IPS-18a (cell line): ENCODE results near the gene ZBTB20.

Source experiments
- H3K27ac ChIP-seq: one replicate; pipeline ENCODE4 v1.5.1; 2013; ENCODE audit warnings: low read length
- H3K27me3 ChIP-seq: one replicate; pipeline ENCODE4 v1.6.1; 2013; ENCODE audit warnings: mild to moderate bottlenecking, low read length; ENCODE audit not compliant: control insufficient read depth, insufficient read depth
- H3K36me3 ChIP-seq: one replicate; pipeline ENCODE4 v1.6.1; 2013; ENCODE audit warnings: low read depth, low read length; ENCODE audit not compliant: control insufficient read depth
- H3K4me1 ChIP-seq: one replicate; pipeline ENCODE4 v1.6.1; 2013; ENCODE audit warnings: low read depth, low read length; ENCODE audit not compliant: control insufficient read depth
- H3K4me3 ChIP-seq: one replicate; pipeline ENCODE4 v1.5.1; 2013; ENCODE audit warnings: low read length
- H3K9ac ChIP-seq: one replicate; pipeline ENCODE4 v1.6.1; 2013; ENCODE audit warnings: mild to moderate bottlenecking, low read length, moderate library complexity
- H3K9me3 ChIP-seq: one replicate; pipeline ENCODE4 v1.6.1; 2013; ENCODE audit warnings: low read depth, low read length; ENCODE audit not compliant: control insufficient read depth

ZBTB20 gene

DNA sequence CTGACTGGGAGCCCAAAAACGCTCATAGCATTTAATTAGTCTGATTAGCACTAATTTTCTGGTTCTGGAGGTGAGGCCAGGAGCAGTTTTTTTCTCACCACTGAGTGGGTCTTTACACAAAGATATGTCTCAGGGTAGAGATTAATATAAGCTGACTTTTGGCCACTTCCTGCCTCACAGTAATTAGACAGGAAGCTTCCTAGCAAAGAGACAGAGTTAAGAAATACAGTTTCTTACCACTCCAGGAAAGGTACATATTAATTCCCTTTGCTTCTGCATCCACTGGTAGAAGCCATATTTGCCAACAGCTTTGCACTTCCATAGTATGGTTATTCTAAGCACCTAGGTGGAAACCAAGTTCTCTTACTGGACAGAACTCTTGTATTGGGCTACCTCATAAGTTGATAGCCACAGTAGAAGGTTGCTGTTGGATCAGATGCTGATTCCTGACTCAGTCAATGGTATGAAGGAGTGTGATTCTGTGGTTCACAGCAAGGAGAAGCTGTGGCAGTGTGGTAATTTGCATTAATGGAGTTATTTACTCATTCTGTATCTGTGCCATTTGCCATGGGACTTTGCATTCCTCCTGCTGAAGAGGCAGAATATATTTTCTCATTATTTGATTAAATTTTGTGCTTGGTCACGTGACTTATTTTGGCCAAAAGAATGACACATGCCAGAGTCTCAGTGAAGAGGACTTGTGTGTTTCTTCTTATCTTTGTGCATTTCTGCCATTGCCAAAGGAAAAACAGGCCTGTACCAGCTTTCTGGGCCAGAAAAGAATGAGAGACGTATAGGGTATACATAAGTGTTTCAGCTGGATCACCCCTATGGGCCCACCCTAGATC is 17.5 kb upstream of the ZBTB20 start:
- H3K27me3 ChIP-seq, result no peaks in the 10 kb centered on the region
- no peak overlapping the region for H3K27ac ChIP-seq
- H3K9ac ChIP-seq, result no peak overlapping the region
- peaks cover 5% of the 10 kb centered on the region for H3K4me1 ChIP-seq
- H3K9me3 ChIP-seq, result no peaks in the 10 kb centered on the region
- no peak overlapping the region for H3K4me3 ChIP-seq
- H3K36me3 ChIP-seq, result no peaks in the 10 kb centered on the region

- Histone ChIP-seq H3K4me3 (no peak overlapping the region), H3K9me3 (peaks cover 5% of the 10 kb centered on the region), H3K4me1 (peaks cover 5% of the 10 kb centered on the region), H3K27me3 (no peaks in the 10 kb centered on the region), H3K36me3 (no peaks in the 10 kb centered on the region), H3K9ac (no peak overlapping the region), H3K27ac (no peak overlapping the region)
Measured at GRCh38 chr3:115162759-115163158, 15.7 kb upstream of the ZBTB20 start.

DNA sequence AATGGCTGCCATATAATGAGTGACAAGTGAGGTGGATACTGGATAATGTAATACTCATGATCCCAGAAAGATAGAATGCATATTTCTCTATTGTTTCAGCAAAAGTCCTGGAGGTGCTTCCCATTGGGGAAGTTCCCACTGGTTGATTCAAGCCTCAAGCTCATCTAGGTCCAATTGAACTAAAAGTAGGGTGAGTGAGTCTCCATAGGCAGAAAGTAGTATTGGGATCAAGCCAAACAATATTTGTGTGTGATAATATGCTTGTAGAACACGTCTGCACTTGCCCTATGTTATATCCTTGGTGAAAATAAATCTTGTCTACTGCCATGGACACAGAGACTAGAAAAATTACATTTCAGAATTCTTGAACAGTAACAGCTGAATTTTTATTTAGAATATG is 14.8 kb upstream of the ZBTB20 start:
- Histone ChIP-seq H3K27me3 (no peaks in the 10 kb centered on the region), H3K36me3 (no peaks in the 10 kb centered on the region), H3K4me1 (peaks cover 5% of the 10 kb centered on the region), H3K27ac (no peak overlapping the region), H3K9me3 (peaks cover 5% of the 10 kb centered on the region), H3K4me3 (no peak overlapping the region), H3K9ac (no peak overlapping the region)

DNA sequence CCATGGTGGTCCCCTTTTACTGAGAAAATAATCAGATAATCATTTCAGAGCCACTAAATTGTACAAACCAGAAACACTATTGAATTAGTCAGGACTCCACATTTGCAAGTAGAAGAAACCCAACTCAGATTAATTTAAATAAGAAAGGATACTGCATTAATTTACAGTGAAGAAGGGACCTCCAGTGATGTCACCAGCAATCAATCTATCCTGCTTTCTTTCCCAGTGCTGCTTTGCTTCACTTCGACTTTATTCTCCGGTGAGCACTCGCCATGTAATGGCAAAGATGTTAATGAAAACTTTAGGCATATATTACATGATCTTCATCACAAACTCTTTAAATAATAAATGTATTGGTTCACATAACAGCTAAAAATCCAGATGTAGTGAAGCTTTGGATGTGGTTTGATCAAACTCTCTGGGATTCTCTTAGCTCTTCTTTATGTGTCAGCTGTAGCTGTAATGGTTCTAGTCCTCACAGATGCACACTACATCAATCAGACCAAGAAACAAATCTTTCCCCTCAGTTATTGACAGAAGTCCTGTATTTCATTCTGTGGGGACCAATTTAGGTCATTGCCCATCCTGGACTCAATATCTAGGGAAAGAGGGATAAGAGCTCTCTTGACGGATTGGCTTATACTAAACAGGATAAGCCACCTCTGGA is 14.2 kb upstream of the ZBTB20 start:
- Histone ChIP-seq H3K9me3 (peaks cover 5% of the 10 kb centered on the region), H3K27ac (no peak overlapping the region), H3K9ac (no peak overlapping the region), H3K27me3 (no peaks in the 10 kb centered on the region), H3K36me3 (no peaks in the 10 kb centered on the region), H3K4me1 (peaks cover 5% of the 10 kb centered on the region), H3K4me3 (no peak overlapping the region)

- Histone ChIP-seq H3K9ac (no peak overlapping the region), H3K4me1 (peaks cover 10% of the 10 kb centered on the region), H3K9me3 (peaks cover 5% of the 10 kb centered on the region), H3K27me3 (no peaks in the 10 kb centered on the region), H3K4me3 (no peak overlapping the region), H3K36me3 (no peaks in the 10 kb centered on the region), H3K27ac (no peak overlapping the region)
Measured at GRCh38 chr3:115160295-115160694, 13.2 kb upstream of the ZBTB20 start.

DNA sequence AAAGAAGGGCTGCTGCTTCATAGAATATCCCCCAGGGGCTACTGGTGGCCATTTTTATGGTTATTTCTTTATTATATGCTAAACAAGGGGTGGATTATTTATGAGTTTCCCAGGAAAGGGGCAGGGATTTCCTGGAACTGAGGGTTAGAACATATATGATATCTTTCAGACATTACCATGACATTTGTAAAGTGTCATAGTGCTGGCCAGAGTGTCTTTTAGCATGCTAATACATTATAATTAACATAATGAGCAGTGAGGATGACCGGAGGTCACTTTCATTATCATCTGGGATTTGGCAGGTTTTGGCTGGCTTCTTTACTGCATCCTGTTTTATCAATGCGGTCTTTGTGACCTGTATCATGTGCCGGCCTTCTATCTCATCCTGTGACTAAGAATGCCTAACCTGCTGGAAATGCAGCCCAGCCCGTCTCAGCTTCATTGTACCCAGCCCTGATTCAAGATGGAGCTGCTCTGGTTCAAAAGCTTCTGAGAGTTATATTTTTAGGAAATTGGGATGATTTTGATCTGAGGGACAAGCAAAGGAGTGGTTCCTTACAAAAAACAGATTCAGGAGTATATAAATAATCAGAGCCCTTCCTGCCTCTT is 9.1 kb upstream of the ZBTB20 start:
- peaks cover 9% of the 10 kb centered on the region for H3K4me1 ChIP-seq
- H3K27me3 ChIP-seq, result no peaks in the 10 kb centered on the region
- H3K36me3 ChIP-seq, result no peaks in the 10 kb centered on the region
- H3K27ac ChIP-seq, result no peak overlapping the region
- no peak overlapping the region for H3K4me3 ChIP-seq
- peaks cover 5% of the 10 kb centered on the region for H3K9me3 ChIP-seq
- no peak overlapping the region for H3K9ac ChIP-seq

DNA sequence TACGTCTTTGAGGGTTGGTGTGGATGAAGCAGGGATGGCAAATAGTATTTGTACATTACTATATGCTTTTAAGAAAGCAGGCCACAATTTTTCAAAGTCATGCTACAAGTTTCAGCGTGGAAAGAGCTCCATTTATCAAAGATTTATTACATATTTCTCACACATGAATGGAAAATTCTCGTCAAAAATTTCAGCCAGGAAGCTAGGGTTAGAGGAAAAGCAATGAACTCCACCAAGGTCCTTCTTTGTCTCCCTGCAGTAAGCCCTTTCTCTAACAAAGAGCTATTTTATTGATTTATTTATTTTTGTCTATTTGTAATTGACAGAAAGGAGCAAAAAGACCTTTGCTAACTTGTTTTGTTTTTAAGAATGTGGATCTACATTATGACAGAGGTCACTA is 7.5 kb upstream of the ZBTB20 start:
- H3K9me3 ChIP-seq, result peaks cover 5% of the 10 kb centered on the region
- no peaks in the 10 kb centered on the region for H3K27me3 ChIP-seq
- H3K4me1 ChIP-seq, result peaks cover 5% of the 10 kb centered on the region
- H3K9ac ChIP-seq, result no peak overlapping the region
- H3K4me3 ChIP-seq, result no peak overlapping the region
- H3K36me3 ChIP-seq, result no peaks in the 10 kb centered on the region
- H3K27ac ChIP-seq, result no peak overlapping the region

DNA sequence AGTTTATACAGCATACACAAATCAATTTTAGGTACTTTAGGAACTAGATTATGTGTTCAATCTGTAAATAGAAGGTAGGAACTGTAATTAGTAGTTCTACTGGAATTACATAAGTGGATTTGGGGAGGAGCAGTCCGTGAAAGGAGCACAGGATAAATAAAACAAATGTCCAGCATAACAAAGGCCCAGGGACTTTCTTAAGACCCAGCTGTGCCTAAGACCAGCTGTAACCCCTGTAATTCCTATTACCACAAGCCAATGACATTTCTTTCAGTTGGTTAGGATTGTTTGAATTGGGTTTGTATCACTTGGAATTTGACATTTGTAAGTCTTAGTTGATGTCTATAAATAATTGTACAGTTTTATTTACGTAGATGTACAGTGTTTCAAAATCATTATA is 4.8 kb upstream of the ZBTB20 start:
- no peaks in the 10 kb centered on the region for H3K27me3 ChIP-seq
- H3K4me1 ChIP-seq, result peaks cover 13% of the 10 kb centered on the region
- no peaks in the 10 kb centered on the region for H3K9me3 ChIP-seq
- no peaks in the 10 kb centered on the region for H3K36me3 ChIP-seq
- H3K4me3 ChIP-seq, result no peak overlapping the region
- H3K9ac ChIP-seq, result no peak overlapping the region
- H3K27ac ChIP-seq, result no peak overlapping the region

GRCh38 chr3:115148142-115148790 is 1.2 kb upstream of the ZBTB20 start:
- Histone ChIP-seq H3K4me1 (peaks cover 11% of the 10 kb centered on the region), H3K9me3 (no peaks in the 10 kb centered on the region), H3K27ac (peak overlapping the region; percentile 31), H3K9ac (peak overlapping the region; percentile 83), H3K36me3 (no peaks in the 10 kb centered on the region), H3K27me3 (no peaks in the 10 kb centered on the region), H3K4me3 (peak overlapping the region; percentile 91)

DNA sequence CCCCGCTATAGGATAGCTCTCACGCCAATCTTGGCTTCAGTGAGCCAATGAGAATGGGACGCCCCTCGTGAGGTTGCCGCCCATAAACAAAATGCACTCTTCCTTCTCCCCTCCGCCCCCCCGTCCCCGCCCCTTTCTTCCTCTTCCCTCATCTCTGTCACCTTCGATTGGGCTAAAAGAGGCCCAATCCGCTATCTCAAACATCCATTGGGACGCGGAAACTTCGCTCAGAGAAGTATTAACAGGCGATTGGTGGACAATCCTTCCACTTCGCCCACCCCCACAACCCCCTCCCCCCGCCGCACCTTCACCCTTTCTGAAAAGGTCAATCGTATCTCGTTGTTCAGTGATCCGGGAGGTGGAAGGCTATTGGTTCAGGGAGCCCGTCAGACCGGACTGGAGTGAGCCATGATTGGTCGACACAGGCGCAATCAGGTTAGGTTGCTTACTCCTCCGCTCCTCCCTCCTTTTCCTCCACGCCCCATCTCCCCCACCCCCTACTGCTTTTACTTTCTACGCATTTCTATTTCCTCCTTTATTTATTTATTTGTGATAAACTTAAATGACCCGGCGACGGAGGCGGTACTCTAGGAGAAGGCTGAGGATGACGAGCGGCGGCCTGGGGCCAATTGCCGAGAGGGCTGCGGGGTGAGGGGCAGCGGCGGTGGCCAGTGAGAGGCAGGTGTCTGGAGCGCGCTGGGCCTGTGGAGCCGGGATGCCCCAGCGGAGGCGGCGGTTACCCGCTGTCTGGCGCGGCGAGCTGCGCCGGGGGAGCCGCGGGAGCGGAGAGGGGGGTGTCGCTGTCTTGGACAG is 447 bp upstream of the ZBTB20 start:
- Histone ChIP-seq H3K9me3 (no peaks in the 10 kb centered on the region), H3K27me3 (no peaks in the 10 kb centered on the region), H3K36me3 (no peaks in the 10 kb centered on the region), H3K9ac (peak overlapping the region; percentile 83), H3K27ac (peak overlapping the region; percentile 31), H3K4me3 (peak overlapping the region; percentile 91), H3K4me1 (peaks cover 11% of the 10 kb centered on the region)

GRCh38 chr3:115146032-115146417 is 1.1 kb downstream of the ZBTB20 start:
- H3K27ac ChIP-seq, result no peak overlapping the region
- peak overlapping the region; percentile 86 for H3K4me3 ChIP-seq
- no peaks in the 10 kb centered on the region for H3K9me3 ChIP-seq
- no peaks in the 10 kb centered on the region for H3K36me3 ChIP-seq
- H3K9ac ChIP-seq, result peak overlapping the region; percentile 59
- no peaks in the 10 kb centered on the region for H3K27me3 ChIP-seq
- peaks cover 13% of the 10 kb centered on the region for H3K4me1 ChIP-seq
